ENCODE results near the gene CDYL2. TPM values are rescaled to one million over a fixed set of nuclear protein-coding genes. Genes with fewer than 3 reads are reported as not detected.

The CDYL2 gene
- total RNA-seq, 2 experiments from 2014 or later: 10.4 to 11.4 TPM

- peaks cover 30% of the 10 kb centered on the region for H3K4me1 Mint-ChIP-seq (ENCODE audit: low read depth)
- ChIA-PET CTCF (interaction anchor here (1.0 kb wide), 1 partner anchor 43 kb away, joined by 4 read pairs; no protein-coding TSS in a partner anchor), POLR2A (interaction anchor here (1.3 to 1.6 kb wide), 2 partner anchors 10 to 13 kb away, joined by 3 to 5 read pairs; no protein-coding TSS in a partner anchor)
- DNase-seq (peak; percentile 50), ATAC-seq (peak; percentile 29)
- H3K9me3 Mint-ChIP-seq: no peaks in the 10 kb centered on the region
- intact Hi-C loops (cut with micrococcal nuclease): no loop called here
- H3K27me3 Mint-ChIP-seq: no peaks in the 10 kb centered on the region
- H3K36me3 Mint-ChIP-seq (ENCODE audit: low read depth): no peaks in the 10 kb centered on the region
- H3K27ac Mint-ChIP-seq: peak overlapping the region; percentile 89
- H3K4me3 Mint-ChIP-seq: peak overlapping the region; percentile 35
- TF ChIP-seq, protein P1, sequence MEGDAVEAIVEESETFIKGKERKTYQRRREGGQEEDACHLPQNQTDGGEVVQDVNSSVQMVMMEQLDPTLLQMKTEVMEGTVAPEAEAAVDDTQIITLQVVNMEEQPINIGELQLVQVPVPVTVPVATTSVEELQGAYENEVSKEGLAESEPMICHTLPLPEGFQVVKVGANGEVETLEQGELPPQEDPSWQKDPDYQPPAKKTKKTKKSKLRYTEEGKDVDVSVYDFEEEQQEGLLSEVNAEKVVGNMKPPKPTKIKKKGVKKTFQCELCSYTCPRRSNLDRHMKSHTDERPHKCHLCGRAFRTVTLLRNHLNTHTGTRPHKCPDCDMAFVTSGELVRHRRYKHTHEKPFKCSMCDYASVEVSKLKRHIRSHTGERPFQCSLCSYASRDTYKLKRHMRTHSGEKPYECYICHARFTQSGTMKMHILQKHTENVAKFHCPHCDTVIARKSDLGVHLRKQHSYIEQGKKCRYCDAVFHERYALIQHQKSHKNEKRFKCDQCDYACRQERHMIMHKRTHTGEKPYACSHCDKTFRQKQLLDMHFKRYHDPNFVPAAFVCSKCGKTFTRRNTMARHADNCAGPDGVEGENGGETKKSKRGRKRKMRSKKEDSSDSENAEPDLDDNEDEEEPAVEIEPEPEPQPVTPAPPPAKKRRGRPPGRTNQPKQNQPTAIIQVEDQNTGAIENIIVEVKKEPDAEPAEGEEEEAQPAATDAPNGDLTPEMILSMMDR (IDR thresholded peaks at IDR 0.05): no peak
These were observed 234.3 kb downstream of the CDYL2 start for GRCh38 chr16:80570106-80570478.

DNA sequence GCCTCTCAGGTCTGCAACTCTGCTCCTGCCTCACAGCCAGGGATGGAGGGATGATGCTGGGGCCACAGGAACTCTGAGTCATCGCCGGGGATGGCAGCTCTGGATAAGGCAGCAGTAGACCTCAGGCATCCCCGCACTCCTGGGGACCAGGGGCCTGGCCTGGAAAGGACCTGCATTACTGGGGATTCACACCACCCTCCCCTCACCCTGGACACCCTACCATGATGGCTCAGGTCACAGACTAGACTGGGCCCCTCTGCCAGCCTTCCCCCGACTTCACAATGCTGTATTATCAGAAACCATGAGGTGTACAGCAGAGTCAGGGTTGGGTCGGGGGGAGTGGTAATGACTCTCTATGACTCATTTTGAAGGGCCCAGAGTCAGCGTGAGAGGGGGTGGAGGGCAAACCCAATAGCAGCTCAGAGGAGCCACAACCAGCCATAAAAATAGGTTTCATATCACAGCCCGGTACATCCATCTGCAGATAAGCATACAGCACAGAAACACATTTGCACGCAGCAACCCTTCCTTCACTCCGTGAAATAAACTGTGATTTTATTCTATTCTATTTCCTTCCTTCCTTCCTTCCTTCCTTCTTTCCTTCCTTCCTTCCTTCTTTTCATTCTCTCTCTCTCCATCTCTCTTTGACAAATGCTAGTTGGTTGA lies 234.8 kb downstream of the CDYL2 start:
- intact Hi-C loops (cut with micrococcal nuclease): loop anchor here (1.0 kb wide), 1 partner anchor 11 kb away; no protein-coding TSS in a partner anchor
- ChIA-PET CTCF (interaction anchor here (1.0 kb wide), 2 partner anchors 11 to 43 kb away, joined by 3 to 4 read pairs; no protein-coding TSS in a partner anchor), POLR2A (interaction anchor here (0.8 to 1.6 kb wide), 4 partner anchors 8 to 14 kb away, joined by 3 to 5 read pairs (median 4); no protein-coding TSS in a partner anchor)
- no peaks in the 10 kb centered on the region for H3K36me3 Mint-ChIP-seq (ENCODE audit: low read depth)
- H3K4me3 Mint-ChIP-seq: peak overlapping the region; percentile 35
- peak; percentile 98 for ATAC-seq
- H3K9me3 Mint-ChIP-seq: no peaks in the 10 kb centered on the region
- no peaks in the 10 kb centered on the region for H3K27me3 Mint-ChIP-seq
- TF ChIP-seq, protein P1 (IDR thresholded peaks at IDR 0.05): no peak
- DNase-seq: peak; percentile 94
- H3K4me1 Mint-ChIP-seq (ENCODE audit: low read depth): peaks cover 34% of the 10 kb centered on the region
- H3K27ac Mint-ChIP-seq: peak overlapping the region; percentile 89

DNA sequence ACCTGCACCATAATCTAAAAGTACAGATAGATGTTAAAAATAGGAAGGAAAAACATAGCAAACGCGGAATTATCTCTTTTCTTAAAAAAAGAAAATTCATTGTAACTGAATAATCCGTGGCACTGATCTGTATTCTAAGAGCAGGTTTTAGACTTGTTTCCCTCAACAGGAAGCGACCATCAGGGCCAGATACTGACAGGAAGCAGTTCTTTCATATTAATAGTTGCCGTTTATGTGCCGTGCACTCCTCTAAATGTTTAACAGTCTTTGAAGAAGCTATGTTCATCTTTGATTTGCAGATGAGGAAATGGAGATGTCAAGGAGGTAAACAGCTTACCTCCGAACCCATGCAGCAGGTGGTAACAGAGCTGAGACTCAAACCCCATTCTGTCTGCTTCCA lies 240.0 kb downstream of the CDYL2 start:
- ATAC-seq (peak; percentile 43), DNase-seq (peak; percentile 22)
- no peak overlapping the region for H3K4me3 Mint-ChIP-seq
- H3K27me3 Mint-ChIP-seq: no peaks in the 10 kb centered on the region
- CTCF ChIA-PET: interaction anchor here (1.0 to 2.2 kb wide), 6 partner anchors 15 to 259 kb away, joined by 3 to 12 read pairs (median 4); no protein-coding TSS in a partner anchor
- intact Hi-C loops (cut with micrococcal nuclease): no loop called here
- peak overlapping the region; percentile 66 for H3K27ac Mint-ChIP-seq
- TF ChIP-seq, protein P1 (IDR thresholded peaks at IDR 0.05): no peak
- no peaks in the 10 kb centered on the region for H3K36me3 Mint-ChIP-seq (ENCODE audit: low read depth)
- H3K9me3 Mint-ChIP-seq: no peaks in the 10 kb centered on the region
- POLR2A ChIA-PET: interaction anchor here (0.6 to 1.0 kb wide), 2 partner anchors 156 to 261 kb away, joined by 3 read pairs; no protein-coding TSS in a partner anchor
- peaks cover 25% of the 10 kb centered on the region for H3K4me1 Mint-ChIP-seq (ENCODE audit: low read depth)

- ATAC-seq (no peak), DNase-seq (no peak)
- H3K27ac Mint-ChIP-seq: no peak overlapping the region
- H3K4me3 Mint-ChIP-seq: no peak overlapping the region
- H3K4me1 Mint-ChIP-seq (ENCODE audit: low read depth): peaks cover 18% of the 10 kb centered on the region
- TF ChIP-seq, protein P1 (IDR thresholded peaks at IDR 0.05): no peak
- intact Hi-C loops (cut with micrococcal nuclease): no loop called here
- CTCF ChIA-PET: no interaction called here
- no peaks in the 10 kb centered on the region for H3K9me3 Mint-ChIP-seq
- POLR2A ChIA-PET: no interaction called here
- H3K36me3 Mint-ChIP-seq (ENCODE audit: low read depth): no peaks in the 10 kb centered on the region
- no peaks in the 10 kb centered on the region for H3K27me3 Mint-ChIP-seq
These were observed 241.3 kb downstream of the CDYL2 start for GRCh38 chr16:80563066-80563465.

- POLR2A ChIA-PET: no interaction called here
- no peaks in the 10 kb centered on the region for H3K27me3 Mint-ChIP-seq
- no peak overlapping the region for H3K27ac Mint-ChIP-seq
- no peak overlapping the region for H3K4me3 Mint-ChIP-seq
- CTCF ChIA-PET: no interaction called here
- TF ChIP-seq, protein P1 (IDR thresholded peaks at IDR 0.05): no peak
- ATAC-seq: no peak
- no peak for DNase-seq
- H3K9me3 Mint-ChIP-seq: no peaks in the 10 kb centered on the region
- peaks cover 8% of the 10 kb centered on the region for H3K4me1 Mint-ChIP-seq (ENCODE audit: low read depth)
- H3K36me3 Mint-ChIP-seq (ENCODE audit: low read depth): no peaks in the 10 kb centered on the region
- intact Hi-C loops (cut with micrococcal nuclease): no loop called here
These were observed 245.0 kb downstream of the CDYL2 start for GRCh38 chr16:80559369-80559768.
